ENCODE data around the gene EDA. TPM values are rescaled to one million over a fixed set of nuclear protein-coding genes. Genes with fewer than 3 reads are reported as not detected.

EDA gene
- total RNA-seq, 4 donors from 2014 or later = 6.2 to 27.0 (median 14.2) TPM

GRCh38 chrX:70009970-70010369 is 394.1 kb downstream of the EDA start:
- intact Hi-C loops (cut with DNase I) = no loop called here
- WGBS, 2 donors = 82 to 85% methylated on average over 2 of the region's 2 CpGs
- Histone ChIP-seq H3K4me3 (replicated peaks in 1 of 3) (no peak overlapping the region), H3K36me3 (no peaks in the 10 kb centered on the region), H3K4me1 (no peaks in the 10 kb centered on the region), H3K9me3 (no peaks in the 10 kb centered on the region), H3K27me3 (peaks cover 4% of the 10 kb centered on the region), H3K27ac (no peak overlapping the region)
- no peak for TF ChIP-seq CTCF (IDR thresholded peaks at IDR 0.05)
- no peak for TF ChIP-seq POLR2A (IDR thresholded peaks at IDR 0.05)
- DNase-seq = no peak

GRCh38 chrX:70012756-70013155 is 396.8 kb downstream of the EDA start:
- Histone ChIP-seq H3K27me3 (peaks cover 4% of the 10 kb centered on the region), H3K4me3 (replicated peaks in 1 of 3) (no peak overlapping the region), H3K4me1 (no peaks in the 10 kb centered on the region), H3K36me3 (no peaks in the 10 kb centered on the region), H3K27ac (no peak overlapping the region), H3K9me3 (no peaks in the 10 kb centered on the region)
- 79% methylated on average over 4 of the region's 4 CpGs; no CpG with 5 or more reads in 1 of the 2 donors for WGBS, 2 donors
- no peak for TF ChIP-seq CTCF (IDR thresholded peaks at IDR 0.05)
- no peak for TF ChIP-seq POLR2A (IDR thresholded peaks at IDR 0.05)
- no peak for DNase-seq
- intact Hi-C loops (cut with DNase I) = no loop called here

GRCh38 chrX:70013466-70014381 is 397.8 kb downstream of the EDA start:
- Histone ChIP-seq H3K27me3 (peaks cover 4% of the 10 kb centered on the region), H3K27ac (no peak overlapping the region), H3K4me3 (replicated peaks in 1 of 3) (no peak overlapping the region), H3K4me1 (no peaks in the 10 kb centered on the region), H3K9me3 (no peaks in the 10 kb centered on the region), H3K36me3 (no peaks in the 10 kb centered on the region)
- 27 to 53% methylated on average over 2 to 5 of the region's 5 CpGs for WGBS, 2 donors
- no peak for DNase-seq
- intact Hi-C loops (cut with DNase I) = no loop called here
- no peak for TF ChIP-seq CTCF (IDR thresholded peaks at IDR 0.05)
- TF ChIP-seq POLR2A (IDR thresholded peaks at IDR 0.05) = no peak

GRCh38 chrX:70016513-70016912 is 400.6 kb downstream of the EDA start:
- WGBS, 2 donors = 69 to 98% methylated on average over 2 of the region's 2 CpGs

More at GRCh38 chrX:70016513-70016912, 400.6 kb downstream of the EDA start:
- Histone ChIP-seq H3K4me3 (replicated peaks in 1 of 3) (no peak overlapping the region), H3K4me1 (no peaks in the 10 kb centered on the region), H3K27me3 (peaks cover 4% of the 10 kb centered on the region), H3K9me3 (no peaks in the 10 kb centered on the region), H3K27ac (no peak overlapping the region), H3K36me3 (no peaks in the 10 kb centered on the region)
- TF ChIP-seq POLR2A (IDR thresholded peaks at IDR 0.05) (no peak), CTCF (IDR thresholded peaks at IDR 0.05) (no peak)
- no peak for DNase-seq
- intact Hi-C loops (cut with DNase I) = no loop called here

All from thyroid gland (tissue), 4 donors.